Vagina (tissue), 2 donors: Measurements from ENCODE around the gene PAK1.

Experiments used
- POLR2A ChIP-seq, 2 donors: fragments of 450-650 bp; IDR thresholded peaks; one replicate each; pipeline ENCODE4 v1.6.1; 2017; ENCODE audit warnings: antibody characterized with exemption in 2 of 2, mild to moderate bottlenecking in 2 of 2, moderate library complexity in 2 of 2
- POLR2AphosphoS5 ChIP-seq, 2 donors: sonication (generic); formaldehyde crosslinking; IDR thresholded peaks; one replicate each; pipeline ENCODE4 v1.9.0; 2017; ENCODE audit warnings: antibody characterized with exemption in 2 of 2, mild to moderate bottlenecking in 2 of 2, low read depth in 1 of 2; ENCODE audit not compliant: insufficient read depth in 1 of 2
- TF ChIP-seq, protein P1 (sequence below), 3 experiments: fragments of 450-650 bp in 2 of 3; fragments of 200-600 bp in 1 of 3; sonication (generic) in 1 of 3; IDR thresholded peaks; one replicate each; pipeline ENCODE4 v1.5.1; 2017 to 2019; ENCODE audit warnings: antibody characterized with exemption in 3 of 3, mild to moderate bottlenecking in 2 of 3, moderate library complexity in 2 of 3

DNA sequence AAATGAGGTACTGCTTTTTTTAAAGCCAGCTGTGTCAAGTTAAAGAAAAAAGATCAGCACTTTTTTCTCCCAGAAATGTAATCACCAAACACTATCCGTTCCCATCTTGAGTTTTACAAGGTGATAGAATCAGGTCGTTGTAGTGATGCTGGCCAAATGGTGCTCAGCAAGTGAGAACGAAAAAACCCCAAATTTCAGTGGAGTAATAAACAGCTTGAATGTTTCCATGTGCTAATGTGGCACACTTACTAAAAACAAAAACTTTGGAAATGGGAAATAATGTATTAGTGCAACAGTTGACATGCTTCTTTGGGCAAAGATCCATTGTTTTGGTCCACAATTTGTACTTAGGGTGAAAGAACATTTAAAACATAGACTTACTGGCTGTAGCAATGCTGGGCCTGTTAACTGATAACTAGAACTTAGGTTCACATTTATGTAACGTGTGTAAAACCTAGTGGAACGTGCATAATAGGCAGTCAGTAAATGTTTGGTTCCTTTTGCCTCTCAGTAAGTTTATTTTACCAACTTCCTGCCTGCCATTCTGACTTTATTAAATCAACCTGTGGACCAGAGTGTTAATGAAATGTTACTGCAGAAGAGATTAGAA is 157.1 kb downstream of the PAK1 start:
- TF ChIP-seq POLR2A (IDR thresholded peaks at IDR 0.05) (no peak), POLR2AphosphoS5 (IDR thresholded peaks at IDR 0.05; ENCODE audit: insufficient read depth in 1 of 2, low read depth in 1 of 2) (peak in 1 of 2 donors; percentile 21)
- TF ChIP-seq, protein P1, sequence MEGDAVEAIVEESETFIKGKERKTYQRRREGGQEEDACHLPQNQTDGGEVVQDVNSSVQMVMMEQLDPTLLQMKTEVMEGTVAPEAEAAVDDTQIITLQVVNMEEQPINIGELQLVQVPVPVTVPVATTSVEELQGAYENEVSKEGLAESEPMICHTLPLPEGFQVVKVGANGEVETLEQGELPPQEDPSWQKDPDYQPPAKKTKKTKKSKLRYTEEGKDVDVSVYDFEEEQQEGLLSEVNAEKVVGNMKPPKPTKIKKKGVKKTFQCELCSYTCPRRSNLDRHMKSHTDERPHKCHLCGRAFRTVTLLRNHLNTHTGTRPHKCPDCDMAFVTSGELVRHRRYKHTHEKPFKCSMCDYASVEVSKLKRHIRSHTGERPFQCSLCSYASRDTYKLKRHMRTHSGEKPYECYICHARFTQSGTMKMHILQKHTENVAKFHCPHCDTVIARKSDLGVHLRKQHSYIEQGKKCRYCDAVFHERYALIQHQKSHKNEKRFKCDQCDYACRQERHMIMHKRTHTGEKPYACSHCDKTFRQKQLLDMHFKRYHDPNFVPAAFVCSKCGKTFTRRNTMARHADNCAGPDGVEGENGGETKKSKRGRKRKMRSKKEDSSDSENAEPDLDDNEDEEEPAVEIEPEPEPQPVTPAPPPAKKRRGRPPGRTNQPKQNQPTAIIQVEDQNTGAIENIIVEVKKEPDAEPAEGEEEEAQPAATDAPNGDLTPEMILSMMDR (IDR thresholded peaks at IDR 0.05) = no peak
